Tibial artery (tissue), 4 donors: ENCODE data around the gene DKK3.

Experiments used
- DNase-seq, 2 donors: peaks; one replicate each; pipeline ENCODE4 v3.0.0-alpha.2; 2019
- H3K27ac ChIP-seq, 2 donors: fragments of 200-600 bp; sonication (generic) in 1 of 2; 1 replicate in 1 of 2; 2 replicates in 1 of 2; pipeline ENCODE4 v1.5.1; 2018 to 2019; ENCODE audit warnings: mild to moderate bottlenecking in 1 of 2
- H3K27me3 ChIP-seq, 2 donors: fragments of 200-600 bp; sonication (generic) in 1 of 2; one replicate each; pipeline versions ENCODE4 v1.5.1 to v1.6.0; 2016 to 2019
- H3K36me3 ChIP-seq, 3 donors: fragments of 200-600 bp; sonication (generic) in 2 of 3; one replicate each; pipeline ENCODE4 v1.5.1; 2016 to 2019; ENCODE audit warnings: mild to moderate bottlenecking in 2 of 3
- H3K4me1 ChIP-seq, 4 donors: fragments of 200-600 bp; sonication (generic) in 2 of 4; 1 replicate in 3 of 4; 2 replicates in 1 of 4; pipeline ENCODE4 v1.5.1; 2016 to 2019
- H3K4me3 ChIP-seq, 2 donors: fragments of 200-600 bp; sonication (generic) in 1 of 2; 1 replicate in 1 of 2; 2 replicates in 1 of 2; pipeline ENCODE4 v1.5.1; 2018 to 2019; ENCODE audit warnings: mild to moderate bottlenecking in 2 of 2
- H3K9me3 ChIP-seq, 3 donors: fragments of 200-600 bp; sonication (generic) in 1 of 3; one replicate each; pipeline ENCODE4 v1.5.1; 2016 to 2019
- intact Hi-C: fragments of 100-400 bp; cut with DNase I; formaldehyde crosslinking; loops from one replicate; pipeline ENCODE4 v1.15.0; 2023; ENCODE audit warnings: low total_unique reads
- TF ChIP-seq, protein P1 (sequence below), 2 experiments: fragments of 200-600 bp in 1 of 2; fragments of 450-650 bp in 1 of 2; IDR thresholded peaks; one replicate each; pipeline ENCODE4 v1.5.1; 2017 to 2019; ENCODE audit warnings: antibody characterized with exemption in 2 of 2, mild to moderate bottlenecking in 1 of 2, moderate library complexity in 1 of 2

Gene DKK3

DNA sequence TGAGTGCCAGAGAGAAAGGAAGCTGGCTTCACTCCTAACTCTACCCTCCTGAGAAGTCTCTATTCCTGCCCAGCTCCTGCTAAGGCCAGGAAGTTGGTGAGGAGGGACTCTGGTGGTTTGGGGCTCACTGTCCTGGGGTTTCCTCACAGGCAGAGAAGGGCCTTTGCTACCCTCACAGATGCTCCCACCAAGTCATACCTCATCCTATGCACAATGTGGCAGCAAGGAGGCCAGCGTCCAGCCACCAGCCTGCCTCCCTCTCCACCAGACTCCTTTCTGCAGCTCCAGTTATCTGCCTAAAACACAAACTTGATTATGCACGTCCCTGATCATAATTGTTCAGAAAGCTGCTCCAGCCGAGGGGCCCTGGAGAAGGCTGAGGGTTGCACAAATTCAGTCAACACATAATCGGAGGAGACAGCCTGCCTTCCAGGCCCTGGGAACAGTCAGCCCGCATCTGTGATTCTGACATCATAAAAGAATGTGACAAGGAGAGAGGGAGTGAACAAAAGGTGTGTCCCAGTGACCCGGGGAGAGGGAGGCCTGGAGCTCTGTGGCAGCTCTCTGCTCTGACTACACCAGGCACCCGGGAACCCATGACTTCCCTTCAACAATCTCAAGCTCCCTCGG is 28.8 kb downstream of the DKK3 start:
- TF ChIP-seq, protein P1, sequence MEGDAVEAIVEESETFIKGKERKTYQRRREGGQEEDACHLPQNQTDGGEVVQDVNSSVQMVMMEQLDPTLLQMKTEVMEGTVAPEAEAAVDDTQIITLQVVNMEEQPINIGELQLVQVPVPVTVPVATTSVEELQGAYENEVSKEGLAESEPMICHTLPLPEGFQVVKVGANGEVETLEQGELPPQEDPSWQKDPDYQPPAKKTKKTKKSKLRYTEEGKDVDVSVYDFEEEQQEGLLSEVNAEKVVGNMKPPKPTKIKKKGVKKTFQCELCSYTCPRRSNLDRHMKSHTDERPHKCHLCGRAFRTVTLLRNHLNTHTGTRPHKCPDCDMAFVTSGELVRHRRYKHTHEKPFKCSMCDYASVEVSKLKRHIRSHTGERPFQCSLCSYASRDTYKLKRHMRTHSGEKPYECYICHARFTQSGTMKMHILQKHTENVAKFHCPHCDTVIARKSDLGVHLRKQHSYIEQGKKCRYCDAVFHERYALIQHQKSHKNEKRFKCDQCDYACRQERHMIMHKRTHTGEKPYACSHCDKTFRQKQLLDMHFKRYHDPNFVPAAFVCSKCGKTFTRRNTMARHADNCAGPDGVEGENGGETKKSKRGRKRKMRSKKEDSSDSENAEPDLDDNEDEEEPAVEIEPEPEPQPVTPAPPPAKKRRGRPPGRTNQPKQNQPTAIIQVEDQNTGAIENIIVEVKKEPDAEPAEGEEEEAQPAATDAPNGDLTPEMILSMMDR (IDR thresholded peaks at IDR 0.05), result no peak
- DNase-seq, result peak in 1 of 2 donors; percentile 75
- no peak overlapping the region for H3K4me3 ChIP-seq
- intact Hi-C loops, result loop anchor here (5.0 kb wide), 1 partner anchor 33 kb away; no protein-coding TSS in a partner anchor
- H3K4me1 ChIP-seq, result peaks cover 11 to 100% (median 59%) of the 10 kb centered on the region in 4 donors
- no peaks in the 10 kb centered on the region for H3K9me3 ChIP-seq
- peak overlapping the region; percentile 74 to 83 for H3K27ac ChIP-seq
- no peaks in the 10 kb centered on the region for H3K27me3 ChIP-seq
- no peaks in the 10 kb centered on the region for H3K36me3 ChIP-seq

DNA sequence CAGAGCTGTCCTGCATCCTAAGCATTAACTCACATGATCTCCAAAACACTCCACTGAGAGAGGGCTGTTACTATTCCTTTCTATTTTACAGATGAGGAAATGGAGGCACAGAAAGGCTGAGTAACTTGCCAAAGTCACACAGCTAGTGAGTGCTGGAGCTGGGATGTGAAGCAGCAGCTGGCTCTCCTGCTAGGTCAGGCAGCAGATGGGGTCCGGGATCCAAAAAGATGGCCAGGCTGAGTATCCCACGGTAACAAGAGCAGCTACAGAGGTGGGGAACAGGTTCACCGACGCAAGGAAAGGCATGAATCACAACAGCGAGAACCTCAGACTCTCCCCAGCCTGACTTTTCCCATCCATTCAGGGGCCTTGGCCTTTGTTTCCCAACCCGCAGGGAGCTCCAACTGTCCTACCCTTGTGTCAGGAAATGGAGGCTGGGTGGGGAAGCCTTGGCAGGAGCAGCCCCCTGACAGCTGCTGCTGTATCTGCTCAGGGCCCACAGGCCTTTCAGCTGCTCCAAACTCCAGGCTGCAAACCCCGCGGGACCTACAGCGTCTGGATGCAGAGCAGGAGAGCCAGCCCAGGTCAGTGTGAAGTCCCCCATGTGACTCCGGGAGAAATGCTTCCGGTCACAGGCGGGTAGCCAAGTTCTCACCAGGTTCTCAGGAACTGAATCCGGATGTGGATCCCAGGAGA is 29.5 kb downstream of the DKK3 start:
- Histone ChIP-seq H3K36me3 (no peaks in the 10 kb centered on the region), H3K9me3 (no peaks in the 10 kb centered on the region), H3K27ac (peak overlapping the region; percentile 74 to 83), H3K4me1 (peaks cover 11 to 100% (median 63%) of the 10 kb centered on the region in 4 donors), H3K27me3 (no peaks in the 10 kb centered on the region), H3K4me3 (no peak overlapping the region)
- peak; percentile 62 to 88 for DNase-seq
- TF ChIP-seq, protein P1 (IDR thresholded peaks at IDR 0.05), result no peak
- intact Hi-C loops, result loop anchor here (5.0 kb wide), 1 partner anchor 33 kb away; no protein-coding TSS in a partner anchor

DNA sequence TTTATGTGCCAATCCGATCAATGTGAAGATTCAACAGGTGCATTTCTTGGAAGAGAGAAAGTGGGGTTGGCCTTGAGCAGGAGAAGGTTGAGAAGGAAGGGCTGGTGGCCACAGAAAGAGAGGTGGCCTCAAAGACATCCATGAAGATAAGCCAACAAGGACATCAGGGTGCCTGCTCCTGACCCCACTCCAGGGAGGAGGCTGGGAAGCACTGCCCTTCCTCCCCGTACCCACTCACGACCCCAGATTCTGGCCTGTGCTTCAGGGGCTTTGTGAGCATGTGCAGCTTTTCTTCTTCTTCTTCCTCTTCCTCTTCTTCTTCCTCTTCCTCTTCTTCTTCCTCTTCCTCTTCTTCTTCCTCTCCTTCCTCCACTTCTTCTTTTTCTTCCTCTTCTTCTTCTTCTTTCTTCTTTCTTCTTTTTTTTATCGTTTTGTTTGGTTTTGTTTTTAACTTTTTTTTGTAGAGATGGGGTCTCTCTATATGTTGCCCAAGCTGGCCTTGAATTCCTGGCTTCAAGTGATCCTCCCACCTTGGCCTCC is 30.3 kb downstream of the DKK3 start:
- H3K27ac ChIP-seq, result peak overlapping the region; percentile 74 to 83

GRCh38 chr11:11977206-11977938 is 31.1 kb downstream of the DKK3 start:
- peak overlapping the region in 1 of 2 donors; percentile 13 for H3K4me3 ChIP-seq
- no peaks in the 10 kb centered on the region for H3K27me3 ChIP-seq
- H3K27ac ChIP-seq, result peak overlapping the region; percentile 74 to 83
- H3K4me1 ChIP-seq, result peaks cover 18 to 100% (median 77%) of the 10 kb centered on the region in 4 donors
- H3K9me3 ChIP-seq, result no peaks in the 10 kb centered on the region
- DNase-seq, result peak; percentile 76 to 88
- TF ChIP-seq, protein P1 (IDR thresholded peaks at IDR 0.05), result no peak
- no peaks in the 10 kb centered on the region for H3K36me3 ChIP-seq
- intact Hi-C loops, result loop anchor here (5.0 kb wide), 1 partner anchor 35 kb away; no protein-coding TSS in a partner anchor

More for the DNA sequence above, 30.3 kb downstream of the DKK3 start:
- no peaks in the 10 kb centered on the region for H3K9me3 ChIP-seq
- intact Hi-C loops, result loop anchor here (5.0 kb wide), 1 partner anchor 34 kb away; no protein-coding TSS in a partner anchor
- no peaks in the 10 kb centered on the region for H3K27me3 ChIP-seq
- H3K4me3 ChIP-seq, result no peak overlapping the region
- DNase-seq, result no peak
- peaks cover 12 to 100% (median 71%) of the 10 kb centered on the region in 4 donors for H3K4me1 ChIP-seq
- TF ChIP-seq, protein P1 (IDR thresholded peaks at IDR 0.05), result no peak
- H3K36me3 ChIP-seq, result no peaks in the 10 kb centered on the region

- H3K27me3 ChIP-seq, result no peaks in the 10 kb centered on the region
- no peaks in the 10 kb centered on the region for H3K9me3 ChIP-seq
- intact Hi-C loops, result loop anchor here (5.0 kb wide), 1 partner anchor 36 kb away; no protein-coding TSS in a partner anchor
- H3K4me1 ChIP-seq, result peaks cover 18 to 100% (median 78%) of the 10 kb centered on the region in 4 donors
- H3K4me3 ChIP-seq, result no peak overlapping the region
- TF ChIP-seq, protein P1 (IDR thresholded peaks at IDR 0.05), result no peak
- peak in 1 of 2 donors; percentile 81 for DNase-seq
- no peaks in the 10 kb centered on the region for H3K36me3 ChIP-seq
- peak overlapping the region; percentile 74 to 83 for H3K27ac ChIP-seq
These were observed 31.8 kb downstream of the DKK3 start for GRCh38 chr11:11976481-11977127.
